Measurements from ENCODE around the gene IRF2BP2.

IRF2BP2 gene

GRCh38 chr1:234655328-234656069, 45.5 kb upstream of the IRF2BP2 start:
- no peak for ATAC-seq
- TF ChIP-seq ZC3H10 (CRISPR knock-in tag; IDR thresholded peaks at IDR 0.05) (no peak), CREB5 (CRISPR knock-in tag; IDR thresholded peaks at IDR 0.05; ENCODE audit: low read depth) (no peak), ISL1 (CRISPR knock-in tag; IDR thresholded peaks at IDR 0.05) (no peak), ZFP3 (CRISPR knock-in tag; IDR thresholded peaks at IDR 0.05) (no peak), PPARA (CRISPR knock-in tag; IDR thresholded peaks at IDR 0.05; ENCODE audit: borderline replicate concordance) (no peak), RARB (CRISPR knock-in tag; IDR thresholded peaks at IDR 0.05) (no peak), TSHZ2 (CRISPR knock-in tag; IDR thresholded peaks at IDR 0.05) (peak; percentile 93), TCF4 (CRISPR knock-in tag; IDR thresholded peaks at IDR 0.05; ENCODE audit: borderline replicate concordance) (peak; percentile 98; the same call in 1 of the 2 replicates), ESRRG (CRISPR knock-in tag; IDR thresholded peaks at IDR 0.05) (no peak), BACH2 (CRISPR knock-in tag; IDR thresholded peaks at IDR 0.05; ENCODE audit: borderline replicate concordance) (no peak), GLIS3 (CRISPR knock-in tag; IDR thresholded peaks at IDR 0.05) (no peak)
- TF ChIP-seq, protein P1, sequence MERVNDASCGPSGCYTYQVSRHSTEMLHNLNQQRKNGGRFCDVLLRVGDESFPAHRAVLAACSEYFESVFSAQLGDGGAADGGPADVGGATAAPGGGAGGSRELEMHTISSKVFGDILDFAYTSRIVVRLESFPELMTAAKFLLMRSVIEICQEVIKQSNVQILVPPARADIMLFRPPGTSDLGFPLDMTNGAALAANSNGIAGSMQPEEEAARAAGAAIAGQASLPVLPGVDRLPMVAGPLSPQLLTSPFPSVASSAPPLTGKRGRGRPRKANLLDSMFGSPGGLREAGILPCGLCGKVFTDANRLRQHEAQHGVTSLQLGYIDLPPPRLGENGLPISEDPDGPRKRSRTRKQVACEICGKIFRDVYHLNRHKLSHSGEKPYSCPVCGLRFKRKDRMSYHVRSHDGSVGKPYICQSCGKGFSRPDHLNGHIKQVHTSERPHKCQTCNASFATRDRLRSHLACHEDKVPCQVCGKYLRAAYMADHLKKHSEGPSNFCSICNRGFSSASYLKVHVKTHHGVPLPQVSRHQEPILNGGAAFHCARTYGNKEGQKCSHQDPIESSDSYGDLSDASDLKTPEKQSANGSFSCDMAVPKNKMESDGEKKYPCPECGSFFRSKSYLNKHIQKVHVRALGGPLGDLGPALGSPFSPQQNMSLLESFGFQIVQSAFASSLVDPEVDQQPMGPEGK (CRISPR knock-in tag; IDR thresholded peaks at IDR 0.05; ENCODE audit: borderline replicate concordance), result no peak

DNA sequence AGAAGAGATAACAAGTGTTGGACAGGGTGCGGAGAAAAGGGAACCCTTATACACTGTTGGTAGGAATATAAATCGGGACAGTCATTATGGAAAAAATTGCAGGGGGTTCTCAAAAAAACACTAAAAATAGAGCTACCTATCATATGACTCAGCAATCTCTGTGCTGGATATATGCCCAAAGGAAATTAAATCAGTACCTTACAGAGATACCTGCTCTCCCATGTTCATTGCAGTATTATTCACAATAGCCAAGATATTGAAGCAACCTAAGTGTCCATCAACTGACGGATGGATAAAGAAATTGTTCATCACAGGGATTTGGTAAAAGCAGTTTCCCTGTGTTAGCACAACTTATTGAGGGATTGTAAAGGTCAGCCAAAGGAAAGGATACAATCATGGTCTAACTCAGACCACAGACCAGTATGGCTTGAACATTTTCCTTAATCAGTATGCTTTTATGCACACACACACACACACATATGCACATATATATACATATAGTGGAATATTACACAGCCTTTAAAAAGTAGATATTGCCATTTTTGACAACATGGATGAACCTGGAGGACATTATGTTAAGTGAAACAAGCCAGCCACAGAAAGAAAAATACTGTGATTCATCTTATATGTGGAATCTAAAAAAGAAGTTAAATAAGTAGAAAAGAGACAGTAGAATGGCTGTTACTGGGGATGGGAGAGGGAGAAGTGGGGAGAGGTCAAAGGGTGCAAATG, 44.2 kb upstream of the IRF2BP2 start:
- ATAC-seq, result no peak
- TF ChIP-seq ARNTL (CRISPR knock-in tag; IDR thresholded peaks at IDR 0.05; ENCODE audit: borderline replicate concordance, low read depth) (no peak), ISL1 (CRISPR knock-in tag; IDR thresholded peaks at IDR 0.05) (no peak), OSR1 (CRISPR knock-in tag; IDR thresholded peaks at IDR 0.05) (no peak), ZNF70 (CRISPR knock-in tag; IDR thresholded peaks at IDR 0.05) (no peak), TOX (CRISPR knock-in tag; IDR thresholded peaks at IDR 0.05; ENCODE audit: borderline replicate concordance) (no peak), BACH2 (CRISPR knock-in tag; IDR thresholded peaks at IDR 0.05; ENCODE audit: borderline replicate concordance) (no peak), CSDC2 (CRISPR knock-in tag; IDR thresholded peaks at IDR 0.05) (no peak), RARB (CRISPR knock-in tag; IDR thresholded peaks at IDR 0.05) (no peak), ZC3H10 (CRISPR knock-in tag; IDR thresholded peaks at IDR 0.05) (no peak), ZFP30 (CRISPR knock-in tag; IDR thresholded peaks at IDR 0.05) (no peak), CREB5 (CRISPR knock-in tag; IDR thresholded peaks at IDR 0.05; ENCODE audit: low read depth) (no peak), GLIS3 (CRISPR knock-in tag; IDR thresholded peaks at IDR 0.05) (no peak), ZNF565 (CRISPR knock-in tag; conservative IDR thresholded peaks at IDR 0.05; ENCODE audit: low read depth) (no peak), TSHZ2 (CRISPR knock-in tag; IDR thresholded peaks at IDR 0.05) (no peak), PPARA (CRISPR knock-in tag; IDR thresholded peaks at IDR 0.05; ENCODE audit: borderline replicate concordance) (no peak)
- TF ChIP-seq, protein P2, sequence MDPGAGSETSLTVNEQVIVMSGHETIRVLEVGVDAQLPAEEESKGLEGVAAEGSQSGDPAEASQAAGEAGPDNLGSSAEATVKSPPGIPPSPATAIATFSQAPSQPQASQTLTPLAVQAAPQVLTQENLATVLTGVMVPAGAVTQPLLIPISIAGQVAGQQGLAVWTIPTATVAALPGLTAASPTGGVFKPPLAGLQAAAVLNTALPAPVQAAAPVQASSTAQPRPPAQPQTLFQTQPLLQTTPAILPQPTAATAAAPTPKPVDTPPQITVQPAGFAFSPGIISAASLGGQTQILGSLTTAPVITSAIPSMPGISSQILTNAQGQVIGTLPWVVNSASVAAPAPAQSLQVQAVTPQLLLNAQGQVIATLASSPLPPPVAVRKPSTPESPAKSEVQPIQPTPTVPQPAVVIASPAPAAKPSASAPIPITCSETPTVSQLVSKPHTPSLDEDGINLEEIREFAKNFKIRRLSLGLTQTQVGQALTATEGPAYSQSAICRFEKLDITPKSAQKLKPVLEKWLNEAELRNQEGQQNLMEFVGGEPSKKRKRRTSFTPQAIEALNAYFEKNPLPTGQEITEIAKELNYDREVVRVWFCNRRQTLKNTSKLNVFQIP (CRISPR knock-in tag; IDR thresholded peaks at IDR 0.05; ENCODE audit: borderline replicate concordance, low read depth), result no peak
- TF ChIP-seq, protein P1 (CRISPR knock-in tag; IDR thresholded peaks at IDR 0.05; ENCODE audit: borderline replicate concordance), result no peak

All from SK-N-SH treated with all-trans-retinoic acid at 6 μM for 48 hours (cell line).